NCI-H146 (cell line): ENCODE data around the gene USB1.
A peak's percentile ranks its signal among the peaks of the same experiment; 100 is the strongest.
"Not testable (repeated sequence)": the region's sequence is repeated elsewhere in the genome, so short reads cannot be mapped to it uniquely, and the experiment has no call there.

Experiments
- DNase-seq: peaks from one replicate; lab custom pipeline; 2025; lab: John Stamatoyannopoulos, UW

USB1 gene

GRCh38 chr16:57970319-57970718, 30.9 kb upstream of the USB1 start:
- no peak for DNase-seq

GRCh38 chr16:57970970-57971369, 30.2 kb upstream of the USB1 start, which contains the start of gene CNGB1:
Gene CNGB1 (minus strand): TSS chr16:57971128. CDS start chr16:57967286, 3,842 bp downstream.
- DNase-seq, result no peak

GRCh38 chr16:57971848-57972247, 29.4 kb upstream of the USB1 start:
- no peak for DNase-seq

DNA sequence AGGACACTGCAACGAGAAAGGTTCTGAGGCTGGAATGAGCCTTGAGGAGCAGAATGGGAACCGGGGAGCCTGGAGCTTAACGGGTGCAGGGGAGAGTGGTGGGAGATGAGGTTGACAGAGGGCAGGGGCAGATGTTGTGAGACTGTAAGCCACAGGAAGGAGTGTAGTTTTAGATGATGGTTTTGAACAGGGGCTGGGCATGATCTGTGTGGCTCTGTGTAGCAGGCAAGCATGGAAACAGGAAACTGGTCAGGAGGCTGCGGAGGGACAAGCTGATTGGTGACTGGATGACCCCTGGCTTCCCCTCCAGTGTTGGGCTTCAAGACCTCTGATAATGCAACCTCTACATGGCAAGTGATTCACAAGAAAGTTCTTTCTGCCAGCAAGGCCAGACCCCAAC, 28.9 kb upstream of the USB1 start:
- DNase-seq, result no peak

GRCh38 chr16:57976331-57976796, 24.8 kb upstream of the USB1 start:
- DNase-seq, result no peak

- DNase-seq, result no peak
Observed at GRCh38 chr16:57977418-57978069, 23.7 kb upstream of the USB1 start.

DNA sequence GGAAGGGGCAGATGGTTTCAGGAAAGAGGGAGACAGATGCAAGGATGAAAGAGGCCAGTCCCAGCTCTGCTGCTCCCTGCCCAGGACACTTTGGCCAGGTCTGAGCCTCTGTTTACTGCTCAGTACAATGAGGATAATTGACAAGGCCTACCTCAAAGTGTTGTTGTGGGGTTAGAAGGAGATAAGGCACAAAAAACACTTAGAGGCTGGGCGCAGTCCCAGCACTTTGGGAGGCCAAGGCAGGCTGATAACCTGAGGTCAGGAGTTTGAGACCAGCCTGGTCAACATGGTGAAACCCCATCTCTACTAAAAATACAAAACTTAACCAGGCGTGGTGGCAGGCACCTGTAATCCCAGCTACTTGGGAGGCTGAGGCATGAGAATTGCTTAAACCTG, 23.1 kb upstream of the USB1 start:
- not testable (repeated sequence) for DNase-seq

DNA sequence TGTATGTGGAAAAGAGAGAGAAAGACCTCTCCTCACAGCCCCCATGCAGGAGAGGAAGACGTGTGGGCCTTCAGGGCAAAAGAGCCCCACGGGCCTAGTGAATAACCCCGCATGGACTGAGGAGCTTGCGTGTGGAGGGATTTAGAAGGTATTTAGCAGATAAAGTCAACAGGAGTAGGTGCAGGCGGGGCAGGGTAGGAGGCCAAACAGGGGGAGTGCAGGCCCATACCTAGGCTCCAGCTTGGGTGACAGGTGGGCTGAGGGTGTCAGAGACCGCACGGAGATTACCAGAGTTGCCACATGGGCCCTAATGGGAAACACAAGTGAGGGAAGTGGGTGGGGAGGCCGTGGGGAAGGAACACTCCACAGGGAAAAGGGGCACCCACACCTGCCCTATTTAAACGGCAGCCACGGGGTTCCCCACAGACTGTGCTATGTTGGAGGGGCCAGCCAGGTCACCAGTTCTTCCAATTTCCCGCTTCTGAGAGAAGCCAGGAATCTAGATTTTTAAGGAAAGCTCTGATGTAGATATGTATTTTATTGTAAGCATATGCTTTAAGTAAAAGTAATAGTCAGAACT, 22.1 kb upstream of the USB1 start:
- no peak for DNase-seq

GRCh38 chr16:57981636-57982035, 19.6 kb upstream of the USB1 start:
- no peak for DNase-seq

- peak; percentile 8 for DNase-seq
Observed at GRCh38 chr16:57982385-57982784, 18.8 kb upstream of the USB1 start.

- peak; percentile 79 for DNase-seq
Observed at GRCh38 chr16:57984443-57985203, 16.6 kb upstream of the USB1 start.

- DNase-seq, result no peak
Observed at GRCh38 chr16:57985204-57986181, 15.7 kb upstream of the USB1 start.

DNA sequence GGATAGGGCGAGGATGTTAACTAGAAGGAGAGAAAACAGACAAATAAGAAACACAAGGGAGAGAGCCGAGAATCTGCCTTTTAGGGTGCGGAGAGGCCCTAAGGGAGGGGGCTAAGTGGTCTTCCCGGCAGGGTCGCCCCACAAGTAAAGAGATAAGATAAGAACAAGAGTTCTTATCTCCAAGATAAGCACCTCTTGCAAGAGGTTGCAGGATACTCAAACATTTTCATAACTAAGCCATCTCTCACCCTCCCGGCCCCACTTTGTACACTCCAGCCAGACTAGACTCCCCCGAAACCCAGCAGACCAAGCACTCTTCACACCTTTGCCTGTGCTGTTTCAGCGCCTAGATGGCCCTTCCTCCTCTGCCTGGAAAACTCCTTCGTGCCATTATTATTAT, 15.0 kb upstream of the USB1 start:
- DNase-seq, result no peak

DNA sequence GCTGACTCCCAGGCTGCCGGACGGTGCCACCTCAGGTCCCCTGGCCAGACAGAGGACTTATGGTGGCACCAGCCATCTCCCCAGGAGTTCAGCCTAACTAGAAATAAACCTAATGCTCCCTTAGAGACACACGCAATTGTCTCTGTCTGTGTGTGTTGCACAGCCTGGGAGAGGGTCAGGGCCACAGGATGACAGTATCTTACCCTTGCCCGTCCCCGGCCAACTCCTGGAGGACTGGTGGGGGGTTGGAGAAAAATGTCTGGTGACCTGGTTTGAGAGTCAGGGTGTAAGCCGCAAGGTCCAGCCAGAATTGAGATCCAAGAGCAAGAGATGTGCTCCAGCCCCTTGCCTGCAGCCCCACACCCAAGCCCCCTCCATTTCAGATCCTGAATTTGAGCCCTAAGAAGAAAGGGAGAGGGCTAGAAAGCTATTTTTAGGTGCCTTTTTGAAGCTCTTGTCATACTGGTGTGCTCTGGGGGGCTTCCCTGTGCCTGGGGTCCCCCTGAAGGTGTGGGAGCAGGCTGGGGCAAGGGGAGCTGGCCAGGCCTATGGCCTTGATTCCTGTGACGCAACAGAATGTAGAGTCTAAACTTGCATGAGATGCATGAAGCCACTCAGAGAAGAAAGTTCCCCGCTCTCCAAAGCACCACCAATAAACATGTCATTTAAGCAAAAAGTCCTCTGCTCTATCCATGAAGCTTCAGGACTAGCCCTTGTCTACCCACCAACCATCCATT, 13.6 kb upstream of the USB1 start:
- no peak for DNase-seq

DNA sequence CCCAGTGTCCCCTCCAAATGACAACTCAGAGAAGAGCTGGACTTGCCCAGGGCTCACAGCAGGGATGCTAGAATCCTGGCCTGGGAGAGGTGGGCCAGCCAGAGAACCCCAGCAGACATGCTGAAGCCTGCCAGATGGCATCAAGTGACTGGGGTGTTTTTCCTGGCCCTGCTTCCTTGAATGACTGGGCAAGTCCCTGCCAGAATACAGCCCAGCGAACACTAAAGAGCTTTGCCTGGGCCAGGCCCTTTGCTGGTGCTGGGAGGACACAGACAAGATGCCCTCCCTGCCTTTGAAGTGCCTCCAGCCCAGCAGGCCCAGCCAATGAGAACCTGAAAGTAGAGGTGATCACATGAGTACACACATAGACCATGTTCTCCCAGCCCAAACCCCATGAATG, 12.3 kb upstream of the USB1 start:
- DNase-seq, result no peak

- no peak for DNase-seq
Observed at GRCh38 chr16:57991551-57992059, 9.6 kb upstream of the USB1 start.

- no peak for DNase-seq
Observed at GRCh38 chr16:57992084-57992483, 9.1 kb upstream of the USB1 start.

DNA sequence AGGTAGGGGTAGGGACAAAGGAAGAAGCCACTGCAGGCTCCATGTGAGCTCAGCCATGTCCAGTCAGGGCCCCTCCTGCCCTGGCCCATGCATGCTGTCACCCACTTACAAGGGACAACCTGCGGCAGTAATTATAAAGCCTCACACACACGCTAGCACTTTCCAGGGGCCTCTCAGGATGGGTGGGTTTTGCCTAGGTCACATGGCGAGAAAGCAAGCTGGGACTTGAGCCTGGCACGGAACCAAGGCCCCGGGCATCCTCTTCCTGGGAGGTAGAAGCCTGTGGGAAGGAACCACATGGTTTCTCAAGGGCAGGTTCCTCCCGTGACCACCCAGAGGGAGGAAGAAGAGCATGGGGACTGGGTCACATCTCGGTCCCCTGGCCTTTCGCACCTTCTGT, 7.8 kb upstream of the USB1 start:
- DNase-seq, result no peak

- DNase-seq, result no peak
Observed at GRCh38 chr16:57993897-57994296, 7.3 kb upstream of the USB1 start.

DNA sequence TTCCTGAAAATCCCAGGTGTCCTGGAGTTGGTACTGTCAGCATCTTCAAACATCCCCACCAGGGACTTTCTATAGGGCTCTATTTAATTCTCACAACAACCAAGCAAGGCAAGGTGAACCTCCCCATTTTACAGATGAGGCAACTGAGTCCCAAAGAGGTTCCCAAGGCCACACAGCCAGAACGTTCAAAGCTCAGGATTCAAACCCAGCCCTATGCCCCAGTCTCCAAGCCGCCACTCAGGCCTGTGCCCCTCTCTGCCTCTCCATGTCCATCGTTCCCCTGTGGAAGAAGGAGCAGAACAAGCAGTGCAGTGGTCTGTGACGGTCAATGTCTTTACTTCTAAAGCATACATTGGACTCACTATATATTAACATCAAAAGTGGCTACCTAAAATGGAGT, 6.8 kb upstream of the USB1 start:
- DNase-seq, result no peak

DNA sequence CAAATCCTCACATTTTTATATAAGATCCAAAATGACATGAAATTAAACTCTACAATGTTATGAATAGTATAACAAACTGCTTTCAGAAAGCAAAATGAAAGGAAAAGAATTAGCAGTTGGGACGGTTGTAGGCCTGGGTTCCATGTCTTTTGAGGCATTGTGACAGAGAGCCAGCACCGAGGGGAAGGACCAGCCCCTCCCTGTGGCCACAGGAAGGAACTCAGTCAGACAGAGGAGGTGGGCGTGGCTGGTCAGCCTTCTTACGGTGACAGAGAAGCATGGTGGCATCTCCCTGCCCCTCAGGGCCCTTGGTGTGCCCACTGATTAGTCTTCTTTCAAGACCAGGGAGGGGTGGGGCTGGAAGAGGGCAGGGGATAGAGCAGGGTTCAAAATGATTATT, 6.4 kb upstream of the USB1 start:
- no peak for DNase-seq
